Endodermal cell (in vitro differentiated cells): ENCODE data around the gene SNW1. TPM values are rescaled to one million over a fixed set of nuclear protein-coding genes. Genes with fewer than 3 reads are reported as not detected.
"Not testable (repeated sequence)": the region's sequence is repeated elsewhere in the genome, so short reads cannot be mapped to it uniquely, and the experiment has no call there.

Experiments
- DNase-seq: peaks from one replicate; pipeline ENCODE4 v3.0.0-alpha.2; 2017
- H3K27ac ChIP-seq: 2 replicates; pipeline ENCODE4 v1.5.1; 2013; ENCODE audit warnings: mild to moderate bottlenecking, low read depth, low read length, moderate library complexity
- H3K27me3 ChIP-seq: 2 replicates; pipeline ENCODE4 v1.6.1; 2013; ENCODE audit warnings: mild to moderate bottlenecking, low read length, moderate library complexity; ENCODE audit not compliant: insufficient read depth, control insufficient read depth, poor library complexity, severe bottlenecking
- H3K36me3 ChIP-seq: 2 replicates; pipeline ENCODE4 v1.7.0; 2013; ENCODE audit warnings: mild to moderate bottlenecking, low read length, moderate library complexity; ENCODE audit not compliant: control insufficient read depth, insufficient read depth
- H3K4me1 ChIP-seq: one replicate; pipeline ENCODE4 v1.7.0; 2013; ENCODE audit warnings: low read length; ENCODE audit not compliant: control insufficient read depth, insufficient read depth
- H3K4me3 ChIP-seq: 2 replicates; pipeline ENCODE4 v1.5.1; 2013; ENCODE audit warnings: mild to moderate bottlenecking, low read length, moderate library complexity
- H3K9ac ChIP-seq: 2 replicates; pipeline ENCODE4 v1.6.1; 2013; ENCODE audit warnings: mild to moderate bottlenecking, low read length, moderate library complexity; ENCODE audit not compliant: poor library complexity, severe bottlenecking; ENCODE audit errors: extremely low read depth
- H3K9me3 ChIP-seq: 2 replicates; pipeline ENCODE4 v1.6.1; 2013; ENCODE audit warnings: mild to moderate bottlenecking, low read length, moderate library complexity; ENCODE audit not compliant: control insufficient read depth
- H3K27ac Mint-ChIP-seq: 2 replicates; pipeline ENCODE4 v1.8.0; 2020; ENCODE audit warnings: mixed read lengths
- H3K27me3 Mint-ChIP-seq: 2 replicates; pipeline ENCODE4 v1.8.0; 2021; ENCODE audit warnings: mild to moderate bottlenecking, mixed read lengths; ENCODE audit not compliant: insufficient read depth
- H3K36me3 Mint-ChIP-seq: 2 replicates; pipeline ENCODE4 v1.8.0; 2020; ENCODE audit warnings: low read depth, mixed read lengths
- H3K4me1 Mint-ChIP-seq: 2 replicates; pipeline ENCODE4 v1.8.0; 2020; ENCODE audit warnings: mixed read lengths
- H3K4me3 Mint-ChIP-seq: 2 replicates; pipeline ENCODE4 v1.8.0; 2020; ENCODE audit warnings: mild to moderate bottlenecking, moderate library complexity, mixed read lengths
- H3K9me3 Mint-ChIP-seq: 2 replicates; pipeline ENCODE4 v1.8.0; 2020; ENCODE audit warnings: mild to moderate bottlenecking, mixed read lengths
- WGBS, 2 experiments: methylation state at CpG; one replicate each; pipeline versions ENCODE4 v1.1.5 to v1.1.7; 2013; ENCODE audit warnings: missing lambda C conversion rate in 2 of 2, mixed read lengths in 1 of 2; ENCODE audit not compliant: insufficient coverage in 1 of 2, insufficient read length in 1 of 2; 5-methylcytosine and 5-hydroxymethylcytosine counted together
- total RNA-seq, 2 donors: library from RNA; stranded (reverse); fragmentation: NEBNext Ultra II Directional in 1 of 2; extraction: Animal tissue kit (Norgen Biotek cat#: 25700) in 1 of 2; gene quantifications; 2 replicates in 1 of 2; 3 replicates in 1 of 2; pipeline ENCODE4 v1.2.1, GENCODE V29; 2021
- TF ChIP-seq, protein P1 (sequence below): fragments of 200-600 bp; sonication (generic); conservative IDR thresholded peaks from 2 replicates; pipeline ENCODE4 v1.5.0; 2021; ENCODE audit warnings: antibody characterized with exemption, mild to moderate bottlenecking

SNW1 gene
- total RNA-seq, 2 donors from 2014 or later = 60.8 to 87.8 TPM

DNA sequence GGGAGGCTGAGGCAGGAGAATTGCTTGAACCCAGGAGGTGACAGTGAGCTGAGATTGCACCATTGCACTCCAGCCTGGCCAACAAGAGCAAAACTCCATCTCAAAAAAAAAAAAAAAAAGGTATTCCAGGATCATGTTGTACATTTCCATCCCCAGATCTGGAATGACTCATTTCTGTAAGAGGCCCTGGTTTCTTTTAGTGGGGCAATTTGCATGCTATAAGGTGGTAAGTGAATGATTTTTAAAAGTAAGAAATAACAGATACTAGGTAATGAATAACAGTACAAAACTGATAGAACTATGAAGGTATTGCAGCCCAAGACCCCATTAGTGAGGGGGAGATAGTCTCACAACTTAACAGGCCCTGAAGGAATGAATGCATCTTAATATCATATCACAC lies 21.2 kb upstream of the SNW1 start:
- Mint-ChIP-seq H3K4me3 (no peak overlapping the region), H3K36me3 (no peaks in the 10 kb centered on the region), H3K27ac (no peak overlapping the region), H3K9me3 (peaks cover 3% of the 10 kb centered on the region), H3K27me3 (peaks cover 82% of the 10 kb centered on the region), H3K4me1 (no peaks in the 10 kb centered on the region)
- Histone ChIP-seq H3K9ac (no peak overlapping the region), H3K9me3 (no peaks in the 10 kb centered on the region), H3K4me1 (no peaks in the 10 kb centered on the region), H3K4me3 (no peak overlapping the region), H3K27me3 (peaks cover 88% of the 10 kb centered on the region), H3K36me3 (no peaks in the 10 kb centered on the region), H3K27ac (no peak overlapping the region)
- TF ChIP-seq, protein P1, sequence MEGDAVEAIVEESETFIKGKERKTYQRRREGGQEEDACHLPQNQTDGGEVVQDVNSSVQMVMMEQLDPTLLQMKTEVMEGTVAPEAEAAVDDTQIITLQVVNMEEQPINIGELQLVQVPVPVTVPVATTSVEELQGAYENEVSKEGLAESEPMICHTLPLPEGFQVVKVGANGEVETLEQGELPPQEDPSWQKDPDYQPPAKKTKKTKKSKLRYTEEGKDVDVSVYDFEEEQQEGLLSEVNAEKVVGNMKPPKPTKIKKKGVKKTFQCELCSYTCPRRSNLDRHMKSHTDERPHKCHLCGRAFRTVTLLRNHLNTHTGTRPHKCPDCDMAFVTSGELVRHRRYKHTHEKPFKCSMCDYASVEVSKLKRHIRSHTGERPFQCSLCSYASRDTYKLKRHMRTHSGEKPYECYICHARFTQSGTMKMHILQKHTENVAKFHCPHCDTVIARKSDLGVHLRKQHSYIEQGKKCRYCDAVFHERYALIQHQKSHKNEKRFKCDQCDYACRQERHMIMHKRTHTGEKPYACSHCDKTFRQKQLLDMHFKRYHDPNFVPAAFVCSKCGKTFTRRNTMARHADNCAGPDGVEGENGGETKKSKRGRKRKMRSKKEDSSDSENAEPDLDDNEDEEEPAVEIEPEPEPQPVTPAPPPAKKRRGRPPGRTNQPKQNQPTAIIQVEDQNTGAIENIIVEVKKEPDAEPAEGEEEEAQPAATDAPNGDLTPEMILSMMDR = no peak
- DNase-seq = no peak

DNA sequence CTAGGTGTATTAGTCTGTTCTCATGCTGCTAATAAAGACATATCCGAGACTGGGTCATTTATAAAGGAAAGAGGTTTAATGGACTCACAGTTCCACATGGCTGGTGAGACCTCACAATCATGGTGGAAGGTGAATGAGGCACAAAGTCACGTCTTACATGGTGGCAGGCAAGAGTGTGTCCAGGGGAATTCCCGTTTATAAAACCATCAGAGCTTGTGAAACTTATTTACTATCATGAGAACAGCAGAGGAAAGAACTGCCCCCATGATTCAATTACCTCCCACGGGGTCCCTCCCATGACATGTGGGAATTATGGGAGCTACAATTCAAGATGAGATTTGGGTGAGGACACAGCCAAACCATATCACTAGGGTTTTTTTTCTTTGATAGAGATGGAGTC lies 13.0 kb upstream of the SNW1 start:
- H3K9ac ChIP-seq, DNase-seq, H3K4me1 Mint-ChIP-seq, H3K36me3 Mint-ChIP-seq, H3K9me3 ChIP-seq, H3K4me3 Mint-ChIP-seq, H3K4me1 ChIP-seq, H3K36me3 ChIP-seq, H3K9me3 Mint-ChIP-seq, H3K27ac Mint-ChIP-seq, H3K27ac ChIP-seq, H3K4me3 ChIP-seq: not testable (repeated sequence)
- 80 to 90% methylated on average over 2 to 4 of the region's 4 CpGs for whole genome bisulfite sequencing, 2 experiments
- H3K27me3 ChIP-seq = peaks cover 76% of the 10 kb centered on the region
- peaks cover 78% of the 10 kb centered on the region for H3K27me3 Mint-ChIP-seq

DNA sequence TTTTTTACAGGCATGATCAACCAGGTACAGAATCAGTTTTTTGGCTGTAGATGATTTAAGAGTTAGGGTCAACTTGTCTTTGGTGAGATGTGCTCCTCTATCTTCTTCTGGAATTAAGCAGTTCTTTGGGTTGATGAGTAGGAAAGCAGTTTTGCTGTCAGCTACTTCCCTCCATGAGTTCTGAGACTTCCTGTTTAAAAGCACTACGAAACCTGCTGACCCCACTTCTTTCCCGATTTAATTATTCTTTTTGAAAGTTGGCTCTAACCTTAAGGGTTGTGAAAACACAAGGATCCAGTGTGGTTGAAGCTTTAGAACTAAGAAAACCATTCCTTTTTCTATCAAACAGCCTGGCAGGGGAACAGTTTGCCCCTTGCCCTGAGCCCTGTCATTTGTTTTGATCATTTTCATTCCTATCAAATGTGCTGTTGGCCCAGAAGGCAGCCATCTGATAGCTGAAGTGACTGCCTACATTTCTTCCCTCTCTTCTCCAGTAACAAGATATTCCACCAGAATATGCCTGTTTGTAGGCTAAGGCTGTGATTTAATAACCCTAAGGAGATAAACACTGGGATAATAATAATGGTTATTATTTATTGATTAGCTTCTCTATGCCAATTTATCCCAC lies 7.6 kb upstream of the SNW1 start:
- H3K27me3 ChIP-seq = peaks cover 26% of the 10 kb centered on the region
- H3K4me1 ChIP-seq, DNase-seq, H3K9me3 ChIP-seq, H3K9me3 Mint-ChIP-seq, H3K4me3 Mint-ChIP-seq, H3K36me3 ChIP-seq, H3K4me3 ChIP-seq, H3K4me1 Mint-ChIP-seq, H3K27ac Mint-ChIP-seq, H3K36me3 Mint-ChIP-seq, H3K9ac ChIP-seq, H3K27ac ChIP-seq: not testable (repeated sequence)
- 100% methylated on average over 2 of the region's 2 CpGs; no CpG with 5 or more reads in 1 of the 2 experiments for WGBS, 2 experiments
- H3K27me3 Mint-ChIP-seq = peaks cover 33% of the 10 kb centered on the region

DNA sequence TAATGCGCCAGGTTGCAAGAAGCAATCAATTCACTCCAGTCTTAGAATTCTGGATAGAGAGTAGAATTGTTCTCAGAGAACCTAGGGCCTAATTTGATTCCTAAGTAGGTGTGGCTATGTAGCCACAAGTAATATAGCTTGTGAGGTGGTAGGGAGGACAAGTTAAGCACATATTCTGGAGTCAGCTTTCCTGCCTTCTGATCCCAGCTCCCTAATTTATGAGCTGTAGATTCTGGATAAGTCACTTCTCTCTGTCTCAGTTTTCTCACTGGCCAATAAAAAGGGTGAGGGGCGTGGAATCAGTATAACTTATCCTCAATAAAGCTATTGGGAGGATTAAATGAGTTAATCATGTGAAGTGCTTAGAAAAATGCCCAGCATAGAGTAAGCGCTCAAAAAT lies 3.0 kb upstream of the SNW1 start:
- H3K4me1 Mint-ChIP-seq = peaks cover 13% of the 10 kb centered on the region
- H3K27me3 ChIP-seq = no peaks in the 10 kb centered on the region
- H3K9me3 ChIP-seq = no peaks in the 10 kb centered on the region
- H3K36me3 Mint-ChIP-seq = no peaks in the 10 kb centered on the region
- no peak overlapping the region for H3K9ac ChIP-seq
- H3K4me3 ChIP-seq = no peak overlapping the region
- WGBS, 2 experiments = 88 to 100% methylated on average over 2 to 3 of the region's 3 CpGs
- H3K27ac ChIP-seq = no peak overlapping the region
- no peaks in the 10 kb centered on the region for H3K4me1 ChIP-seq
- H3K27ac Mint-ChIP-seq = no peak overlapping the region
- H3K36me3 ChIP-seq = no peaks in the 10 kb centered on the region
- no peak overlapping the region for H3K4me3 Mint-ChIP-seq
- DNase-seq = no peak
- peaks cover 6% of the 10 kb centered on the region for H3K27me3 Mint-ChIP-seq
- TF ChIP-seq, protein P1 = no peak
- no peaks in the 10 kb centered on the region for H3K9me3 Mint-ChIP-seq
